Measurements from ENCODE around the gene BTBD16. TPM values are rescaled to one million over a fixed set of nuclear protein-coding genes. Genes with fewer than 3 reads are reported as not detected.

The BTBD16 gene
- total RNA-seq, result not detected

DNA sequence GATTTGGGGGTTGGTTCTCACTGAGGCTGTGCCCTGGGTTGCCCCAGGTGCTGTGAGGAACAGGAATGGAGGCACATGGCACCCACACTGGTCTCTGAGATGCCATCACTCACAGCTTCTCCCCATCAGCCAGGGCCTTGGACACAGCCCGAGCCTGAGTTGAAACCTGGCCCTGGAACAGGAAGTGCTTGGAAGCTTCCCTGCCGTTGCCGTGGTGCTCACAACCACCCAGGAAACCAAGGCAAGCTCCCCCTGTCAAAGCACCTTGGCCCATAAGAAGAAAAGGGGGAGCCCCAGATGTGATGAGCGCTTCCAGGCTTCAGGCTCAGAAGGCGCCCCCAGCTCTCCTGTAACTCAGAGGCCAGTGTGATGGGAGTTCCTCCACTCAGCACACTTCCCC lies at the start of gene BTBD16:
Gene BTBD16 (plus strand): TSS at position 221 of the 400 bp plus-strand sequence. CDS start 3,786 bp downstream, outside the sequence.
- no peak for DNase-seq

DNA sequence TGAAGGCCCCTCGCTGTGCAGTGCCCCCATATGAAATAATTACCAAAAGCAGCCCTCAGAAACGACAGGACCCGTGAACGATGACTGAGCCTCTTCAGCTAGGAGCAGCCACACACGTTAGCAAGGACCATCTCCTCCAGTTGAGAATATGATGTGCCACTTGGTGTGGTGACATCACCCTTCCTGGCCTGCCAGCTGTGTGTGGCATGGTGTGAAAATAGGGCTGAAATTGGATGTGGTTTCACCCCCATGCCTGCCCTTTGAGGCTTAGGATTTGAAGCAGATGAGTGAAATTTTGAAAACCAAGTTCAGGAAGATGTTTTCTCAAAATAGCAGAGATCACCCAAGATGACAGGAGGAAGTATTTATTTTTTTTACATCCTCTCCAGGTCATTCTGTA lies 49.1 kb upstream of the BTBD16 start:
- no peak for DNase-seq

DNA sequence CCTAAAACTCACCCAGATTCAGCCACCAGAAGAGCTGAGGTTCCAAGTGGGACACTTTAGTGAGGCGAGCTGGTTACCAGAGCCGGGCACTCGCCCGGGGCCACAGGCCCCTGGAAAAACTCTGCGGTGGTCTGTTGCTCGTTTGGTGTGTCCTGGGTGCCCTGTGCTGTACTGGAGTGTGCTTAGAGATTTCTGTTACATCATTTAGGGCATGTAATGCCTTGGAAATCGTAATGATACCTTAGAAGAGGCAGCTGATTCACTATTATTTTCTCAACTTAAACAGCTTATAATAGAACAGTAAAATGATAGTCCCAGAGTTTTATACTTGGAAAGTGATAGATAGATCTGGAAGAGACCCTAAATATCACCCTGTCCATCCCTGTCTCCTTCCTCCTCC lies 48.5 kb upstream of the BTBD16 start:
- no peak for DNase-seq

DNA sequence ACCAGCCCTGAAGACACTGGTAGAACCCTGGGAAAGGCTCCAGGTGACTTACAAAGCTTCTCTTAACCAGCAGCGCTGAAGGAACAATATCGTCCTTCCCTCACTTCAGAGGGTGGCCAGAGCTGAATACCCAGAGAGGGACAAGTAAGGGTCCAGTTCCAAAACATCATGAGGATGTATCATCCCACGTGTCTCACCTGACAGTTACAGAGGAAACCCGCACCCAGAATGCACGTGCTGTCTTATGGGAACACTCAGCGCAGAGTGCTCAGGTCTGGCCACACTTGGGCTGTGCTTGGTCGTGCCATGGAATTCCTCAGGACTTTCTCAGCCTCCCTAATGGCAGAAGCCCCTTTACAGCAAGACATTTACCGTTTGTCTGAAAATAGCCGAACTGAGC lies 46.9 kb upstream of the BTBD16 start:
- DNase-seq, result no peak

DNA sequence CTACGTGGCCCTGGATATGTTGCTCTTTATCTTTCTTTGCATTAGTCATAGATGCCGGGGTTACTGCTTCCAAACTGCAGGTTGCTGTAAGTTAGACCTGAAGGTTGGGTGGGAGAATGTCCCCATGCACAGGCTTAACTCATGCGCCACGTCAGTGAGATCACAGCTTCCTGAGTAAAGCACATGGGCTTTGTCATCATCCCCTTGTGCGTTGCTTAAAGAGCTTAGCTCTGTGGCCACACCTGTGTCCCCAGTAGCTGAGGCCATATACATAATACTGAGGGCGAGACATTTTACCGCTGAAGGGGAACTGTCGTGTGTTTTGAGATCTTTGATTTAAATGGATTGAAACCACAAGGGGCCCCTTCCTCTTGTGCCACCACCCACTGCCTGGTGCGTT lies 45.8 kb upstream of the BTBD16 start:
- DNase-seq, result no peak

DNA sequence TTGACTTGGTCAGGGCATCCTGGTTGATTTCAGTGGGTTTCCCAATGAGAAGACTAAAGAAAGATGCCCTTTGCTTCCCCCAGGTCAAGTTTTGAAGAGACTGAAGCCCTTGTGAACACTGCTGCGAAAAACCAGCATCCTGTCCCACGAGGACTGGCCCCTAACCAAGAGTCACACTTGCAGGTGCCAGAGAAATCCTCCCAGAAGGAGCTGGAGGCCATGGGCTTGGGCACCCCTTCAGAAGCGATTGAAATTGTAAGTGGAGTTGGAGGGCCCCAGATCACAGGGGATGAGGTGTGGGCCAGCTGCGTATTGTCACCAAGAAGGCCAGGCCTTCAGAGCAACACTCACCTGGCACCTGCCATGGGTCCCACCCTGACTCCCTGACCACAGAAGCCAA lies 43.3 kb upstream of the BTBD16 start:
- DNase-seq, result no peak

DNA sequence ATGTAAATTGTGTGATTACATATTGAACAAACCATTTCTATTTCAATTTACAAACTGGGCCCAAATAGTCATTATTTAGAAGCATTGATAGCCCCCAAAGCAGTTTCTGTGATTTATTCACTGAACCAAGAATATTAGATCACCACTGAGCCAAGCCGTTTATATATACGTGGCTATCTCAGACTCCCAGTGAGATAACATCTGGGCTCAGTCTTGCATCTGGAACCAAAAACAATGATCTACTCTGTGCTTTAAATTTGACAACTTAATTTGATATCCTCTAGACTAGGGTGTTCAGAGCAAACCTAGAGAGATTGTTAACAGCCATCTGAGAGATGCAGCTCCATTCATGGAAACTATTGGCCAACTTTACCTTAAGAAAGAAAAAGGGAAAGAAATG lies 41.4 kb upstream of the BTBD16 start:
- DNase-seq, result no peak

DNA sequence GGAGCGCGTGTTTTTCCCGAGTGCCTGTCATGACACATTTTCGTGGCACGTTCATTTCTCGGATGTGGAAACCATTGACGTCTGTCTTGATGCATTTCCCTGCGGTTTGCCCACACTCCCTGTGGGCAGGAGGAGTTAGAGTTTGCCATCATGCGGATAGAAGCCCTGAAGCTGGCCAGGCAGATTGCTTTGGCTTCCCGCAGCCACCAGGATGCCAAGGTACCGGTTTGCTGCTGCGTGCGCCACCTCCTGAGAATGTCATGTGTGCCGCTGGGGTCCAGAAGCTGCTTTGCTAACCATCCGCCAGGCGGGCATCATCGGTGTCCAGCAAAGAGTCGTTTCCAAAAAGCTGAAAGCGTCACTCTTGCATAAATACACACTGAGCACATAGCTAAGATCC lies 40.9 kb upstream of the BTBD16 start:
- no peak for DNase-seq

DNA sequence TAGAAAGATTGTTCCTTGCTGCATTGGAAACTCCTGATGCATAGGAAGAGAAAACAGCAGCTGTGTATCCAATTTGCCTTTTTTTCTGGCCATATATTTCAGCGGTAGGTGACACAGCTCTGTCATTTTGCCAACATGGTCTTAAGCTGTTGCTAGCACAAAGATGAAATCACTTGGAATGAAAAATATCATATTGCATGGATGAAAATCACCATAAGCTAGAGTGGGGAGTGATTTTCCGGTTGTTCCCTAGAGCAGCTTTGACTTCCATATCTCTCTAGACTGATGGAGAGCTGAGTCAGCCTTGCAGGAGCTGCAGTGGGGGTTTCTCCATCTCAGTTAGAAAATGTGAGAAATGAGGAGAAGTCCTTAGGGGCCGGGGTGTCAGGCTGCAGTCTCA lies 38.3 kb upstream of the BTBD16 start:
- DNase-seq, result no peak

DNA sequence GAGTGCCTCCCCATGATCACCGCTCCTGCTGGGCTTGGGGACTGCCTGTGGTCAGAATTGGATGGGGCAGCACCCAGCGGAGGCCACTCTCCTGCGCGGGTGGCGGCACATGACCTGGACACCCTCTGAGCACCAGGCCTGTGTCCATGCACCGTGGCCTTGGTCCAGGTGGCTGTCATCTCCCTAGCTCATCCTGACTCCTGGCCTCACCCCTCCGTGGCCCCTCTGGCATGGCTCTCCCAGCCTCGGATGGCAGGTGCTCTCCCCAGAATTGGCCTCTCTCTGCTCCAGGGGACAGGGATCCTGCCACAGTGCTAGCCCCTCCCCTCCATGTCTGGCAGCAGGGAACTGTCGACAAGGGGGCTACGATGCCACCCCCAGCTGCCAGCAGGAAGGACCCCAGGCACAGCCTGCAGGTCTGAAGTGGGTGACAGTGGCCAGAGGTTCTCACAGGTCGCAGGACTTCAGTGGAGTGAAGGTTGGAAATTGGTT lies 37.2 kb upstream of the BTBD16 start:
- DNase-seq, result no peak

DNA sequence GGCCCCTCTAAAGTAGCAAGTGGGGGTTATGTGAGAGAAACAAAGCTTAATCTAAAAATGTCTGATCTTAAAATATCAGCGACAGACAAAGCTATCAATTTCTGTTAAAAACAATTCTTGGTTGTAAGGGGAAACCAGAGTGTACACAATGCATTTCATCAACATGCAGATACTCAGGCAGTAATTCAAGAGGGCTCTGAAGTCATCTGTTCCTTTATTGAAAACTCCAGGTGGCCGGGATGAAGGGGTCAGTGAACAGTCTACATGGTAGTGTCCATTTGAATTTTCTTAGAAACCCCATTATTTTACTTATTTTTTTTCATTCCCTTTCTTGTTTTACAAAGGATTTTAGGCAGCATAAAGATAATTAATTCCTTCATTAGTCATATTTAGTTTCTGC lies 36.7 kb upstream of the BTBD16 start:
- no peak for DNase-seq

DNA sequence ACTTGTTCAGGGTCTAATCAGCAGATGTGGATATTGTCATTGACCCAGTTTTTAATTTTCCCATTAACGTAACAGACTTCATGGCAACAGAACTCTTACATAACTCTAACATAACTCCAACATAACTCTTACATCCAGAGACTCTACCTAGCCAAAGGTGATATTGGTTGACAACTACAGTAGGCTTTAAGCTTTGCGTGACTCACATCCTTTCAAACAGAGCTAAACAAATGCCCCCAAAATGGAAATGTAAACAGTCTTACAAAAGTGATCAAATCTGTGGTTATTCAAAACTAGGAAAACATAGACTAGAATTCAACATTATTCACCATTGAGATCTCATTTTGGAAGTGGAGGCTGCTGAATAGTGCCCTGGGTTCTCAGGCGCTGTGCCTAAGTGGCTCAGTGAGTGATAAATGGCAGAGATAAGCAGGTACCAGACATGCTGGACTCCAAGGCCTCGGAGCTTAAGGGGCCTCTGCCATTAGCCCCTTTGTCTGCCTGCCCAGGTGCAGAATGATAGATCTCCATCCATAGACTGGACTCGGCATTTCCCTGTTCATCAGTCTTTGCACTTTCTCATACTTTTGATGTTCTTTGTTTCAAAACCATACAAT lies 34.3 kb upstream of the BTBD16 start:
- DNase-seq, result no peak

DNA sequence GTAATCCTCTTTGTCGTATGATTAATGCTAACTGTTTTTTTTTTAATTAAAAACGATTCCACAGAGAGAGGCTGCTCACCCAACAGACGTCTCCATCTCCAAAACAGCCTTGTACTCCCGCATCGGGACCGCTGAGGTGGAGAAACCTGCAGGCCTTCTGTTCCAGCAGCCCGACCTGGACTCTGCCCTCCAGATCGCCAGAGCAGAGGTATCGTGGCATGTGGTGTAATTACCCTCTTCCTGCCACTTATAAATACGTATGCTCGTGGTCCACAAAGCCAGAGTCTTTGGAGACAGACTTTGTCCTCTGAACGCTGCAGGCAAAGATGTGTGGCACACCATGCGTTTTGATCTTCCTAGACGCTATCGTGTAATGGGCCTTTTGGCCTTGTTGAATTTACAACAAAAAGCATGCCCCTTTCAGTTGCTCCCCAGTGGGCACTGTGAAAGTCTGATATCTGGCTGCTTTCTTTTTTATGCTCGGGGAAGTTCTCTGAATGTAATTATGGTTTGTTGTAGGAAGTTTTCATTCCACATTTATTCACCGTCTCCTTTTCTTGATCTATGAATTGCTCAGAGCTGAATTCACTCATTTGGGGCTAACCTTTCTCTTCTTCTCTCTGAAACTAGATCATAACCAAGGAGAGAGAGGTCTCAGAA lies 33.6 kb upstream of the BTBD16 start:
- no peak for DNase-seq

DNA sequence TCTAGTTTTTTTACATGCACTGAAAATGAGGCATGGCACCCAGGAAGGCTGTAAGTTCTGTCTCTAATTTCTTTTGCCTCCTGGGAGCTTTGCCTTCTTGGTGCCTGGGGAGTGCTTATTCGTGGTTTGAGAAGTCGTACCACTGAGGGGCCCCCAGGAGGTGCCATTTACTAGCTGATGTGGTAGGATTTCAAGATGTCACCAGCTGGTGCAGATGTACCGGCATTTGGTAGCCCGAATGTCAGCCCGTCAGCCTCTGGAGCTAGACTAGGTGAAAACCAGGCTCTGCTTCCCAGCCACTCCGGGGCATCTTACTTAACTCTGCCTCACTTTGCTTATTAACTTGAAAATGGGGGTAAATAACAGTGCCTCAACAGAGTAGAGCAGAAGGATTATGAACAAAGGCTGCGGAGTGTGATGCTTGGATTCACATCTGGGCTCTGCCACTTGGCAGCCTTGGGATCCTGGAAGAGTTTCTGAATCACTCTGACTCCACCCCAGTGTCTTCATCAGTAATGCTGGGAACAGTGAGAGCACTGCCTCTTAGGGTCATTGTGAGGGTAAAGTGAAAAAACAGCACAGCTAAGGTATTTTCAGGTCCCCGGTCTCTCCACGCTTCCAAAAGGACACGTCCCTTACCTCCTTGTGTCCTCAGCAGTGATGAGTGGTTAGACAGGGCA lies 31.4 kb upstream of the BTBD16 start:
- DNase-seq, result no peak

DNA sequence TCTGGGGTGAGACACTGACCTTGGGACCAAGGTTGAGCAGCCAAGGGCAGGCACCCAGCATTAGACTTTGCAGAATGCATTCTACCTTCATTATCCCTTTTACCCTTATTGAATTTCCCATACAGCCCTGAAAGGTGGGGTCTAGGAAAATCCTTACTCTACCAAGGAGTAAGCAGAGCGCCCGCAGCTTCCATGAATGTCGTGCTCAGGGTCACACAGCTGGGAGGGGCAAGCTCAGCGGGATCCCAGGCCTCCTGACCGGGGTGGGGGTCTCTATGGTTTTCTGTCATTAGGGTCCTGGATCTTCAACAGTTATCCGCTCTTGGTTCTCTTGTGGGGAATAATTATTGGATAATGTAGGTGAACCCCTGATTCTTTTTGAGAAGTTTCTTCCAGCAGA lies 30.7 kb upstream of the BTBD16 start:
- DNase-seq, result no peak

DNA sequence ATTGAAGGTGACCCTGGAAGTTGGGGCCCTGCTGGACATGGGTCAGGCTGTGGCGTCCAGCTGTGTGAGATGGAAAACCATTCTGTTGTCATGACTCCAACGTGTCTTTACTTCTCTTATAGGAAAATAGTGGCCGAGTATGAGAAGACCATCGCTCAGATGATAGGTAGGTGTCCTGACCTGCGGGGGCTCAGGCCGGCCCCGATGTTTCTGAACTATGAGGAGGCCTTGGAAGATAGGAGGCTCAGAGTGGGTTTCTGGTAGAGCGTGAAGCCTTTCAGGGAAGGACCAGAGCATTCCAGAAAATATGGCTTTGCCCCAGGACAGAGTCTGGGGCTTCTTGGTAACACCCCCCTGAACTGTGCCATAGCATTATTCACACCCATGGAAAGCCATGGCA lies 29.3 kb upstream of the BTBD16 start:
- DNase-seq, result no peak

DNA sequence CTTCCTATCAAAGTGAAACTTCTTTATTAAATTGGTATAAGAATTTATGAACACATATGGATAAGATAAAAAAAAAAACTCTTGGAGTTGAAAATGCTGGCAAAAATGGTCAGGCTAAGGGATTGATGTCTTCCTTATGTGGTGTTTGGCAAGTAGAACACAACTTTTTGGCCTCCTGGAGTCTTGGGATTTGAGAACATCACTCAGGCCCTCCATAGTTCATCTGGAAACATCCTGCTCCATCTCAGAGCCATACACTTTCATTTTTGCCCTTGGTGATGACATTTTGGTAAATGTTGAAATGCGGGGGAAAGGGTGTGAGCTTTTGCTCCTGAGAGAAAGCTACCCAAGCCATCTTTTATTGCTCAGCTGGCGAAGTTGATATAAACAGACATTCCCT lies 27.5 kb upstream of the BTBD16 start:
- no peak for DNase-seq

DNA sequence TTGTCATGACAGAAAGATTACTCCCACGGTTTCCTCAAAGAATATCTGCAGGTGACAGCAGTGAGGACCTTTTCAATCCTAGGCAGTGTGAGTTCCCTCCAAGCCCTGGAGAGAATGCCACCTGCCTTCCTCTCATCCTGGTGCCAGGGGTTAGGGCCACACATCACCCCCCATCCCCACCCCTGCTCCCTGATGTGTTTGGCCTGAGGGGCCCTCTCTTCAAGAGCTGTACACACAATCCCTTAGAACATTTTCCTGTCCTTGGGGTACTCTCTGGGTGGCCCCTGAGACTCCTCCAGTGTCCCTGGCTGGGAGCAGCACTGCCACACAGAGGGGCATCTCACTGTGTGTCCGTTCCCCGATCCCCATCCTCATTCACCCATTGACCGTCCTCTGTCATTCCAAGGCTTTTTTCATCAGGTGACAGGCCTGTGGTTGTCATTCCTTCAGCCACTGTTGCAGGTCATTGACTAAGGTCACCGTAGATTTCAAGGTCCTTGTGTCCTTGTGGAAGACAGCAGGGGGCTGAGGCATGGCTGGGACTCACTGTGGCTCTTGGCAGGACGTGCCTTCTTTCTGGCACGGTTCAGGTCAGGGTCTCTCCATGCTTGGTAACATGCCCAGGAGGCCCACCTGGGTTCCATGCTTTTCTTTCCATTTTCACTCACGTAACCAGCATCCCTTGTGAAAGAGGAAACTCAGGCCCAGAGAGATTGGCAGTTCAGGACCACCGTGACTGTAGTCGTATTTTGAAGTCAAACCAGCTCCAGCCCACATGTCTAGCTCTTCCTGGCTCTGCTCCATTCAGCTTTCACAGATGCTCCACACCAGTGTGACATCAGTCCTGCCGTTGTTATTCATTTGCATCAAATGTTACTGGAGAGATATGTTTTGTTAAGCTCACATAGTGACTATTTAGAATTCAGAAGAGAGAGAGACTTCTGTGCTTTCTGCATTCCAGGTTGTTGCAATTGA lies 26.8 kb upstream of the BTBD16 start:
- DNase-seq, result no peak

DNA sequence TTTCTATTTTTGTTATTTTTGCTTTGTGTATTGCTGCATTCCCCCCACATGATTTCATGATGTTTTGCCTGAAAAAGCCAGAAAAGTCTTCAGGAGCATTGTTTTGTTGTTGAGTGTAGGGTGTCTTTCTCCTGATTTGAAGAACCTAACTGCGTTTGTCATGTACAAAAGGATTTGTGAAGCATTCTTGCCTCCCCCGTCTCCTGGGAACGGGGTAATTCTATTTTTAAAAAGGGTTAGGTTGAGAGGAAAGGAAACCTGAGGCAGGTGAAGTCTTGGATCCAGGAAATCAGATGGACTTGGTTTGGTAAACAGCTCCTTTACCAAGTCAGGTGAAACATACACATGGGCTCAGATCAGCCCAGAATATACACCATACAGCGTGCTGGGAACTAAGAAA lies 26.0 kb upstream of the BTBD16 start:
- DNase-seq, result no peak

DNA sequence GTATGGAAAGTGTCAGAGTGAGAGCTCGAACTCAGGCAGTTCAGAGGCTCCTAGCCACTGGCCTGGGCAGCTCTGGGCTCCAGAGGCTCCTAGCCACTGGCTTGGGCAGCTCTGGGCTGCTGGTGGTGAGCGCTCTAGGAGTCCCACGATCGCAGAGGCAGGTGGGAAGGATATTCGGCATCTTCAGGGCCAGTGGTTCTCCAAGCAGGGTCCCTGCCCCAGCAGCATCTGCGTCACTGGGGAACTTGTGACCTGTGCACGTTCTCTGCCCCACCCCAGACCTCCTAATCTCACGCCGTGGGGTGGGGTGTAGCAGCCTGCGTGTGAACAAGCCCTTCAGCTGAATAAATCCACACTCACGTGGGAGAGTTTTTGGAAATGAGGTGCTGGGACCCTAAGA lies 25.2 kb upstream of the BTBD16 start:
- no peak for DNase-seq

DNA sequence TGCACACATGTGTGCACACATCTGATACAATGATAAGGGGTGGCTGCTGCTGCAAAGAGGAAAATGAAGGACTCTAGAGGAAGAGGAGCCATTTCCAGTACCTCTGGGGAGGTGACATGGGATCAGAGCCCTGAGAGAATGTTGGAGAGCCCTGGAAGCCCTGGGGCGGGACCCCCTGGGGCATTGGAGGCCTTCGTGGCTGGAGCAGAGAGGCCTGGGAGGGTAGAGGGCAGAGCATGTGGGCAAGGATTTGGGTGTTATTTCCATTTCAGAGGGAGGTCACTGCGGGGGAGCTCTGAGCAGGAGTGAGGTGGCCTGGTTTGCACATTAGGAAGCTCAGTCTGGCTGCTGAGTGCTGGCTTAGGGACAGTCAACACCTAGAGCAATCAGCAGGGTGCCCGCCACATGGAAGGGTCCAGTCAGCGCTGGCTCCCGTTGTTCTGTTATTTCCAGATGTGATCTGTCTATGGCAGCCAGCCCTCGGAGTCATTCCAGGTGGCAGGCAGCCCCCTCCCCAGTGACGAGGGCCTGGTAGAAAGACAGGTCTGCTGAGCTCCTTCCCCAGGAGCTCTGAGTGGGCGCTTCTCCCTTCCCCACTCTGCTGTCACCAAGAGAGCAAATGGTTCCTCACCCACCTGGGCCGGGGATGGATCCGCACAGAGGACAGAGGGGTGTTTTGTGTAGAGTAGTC lies 24.1 kb upstream of the BTBD16 start:
- no peak for DNase-seq

Data from effector CD4-positive, alpha-beta T cell (primary cell).